Hematopoietic multipotent progenitor cell treated with erythropoietin and hydrocortisone succinate and interleukin-3 and kit ligand, for 15 days (in vitro differentiated cells): ENCODE data around the gene PRDX2.

Source experiments
- DNase-seq: peaks from one replicate; pipeline ENCODE4 v3.0.0-alpha.2; 2015; ENCODE audit warnings: low spot score

The PRDX2 gene

GRCh38 chr19:12792051-12792852 lies 9.3 kb downstream of the PRDX2 start:
- peak; percentile 69 for DNase-seq

DNA sequence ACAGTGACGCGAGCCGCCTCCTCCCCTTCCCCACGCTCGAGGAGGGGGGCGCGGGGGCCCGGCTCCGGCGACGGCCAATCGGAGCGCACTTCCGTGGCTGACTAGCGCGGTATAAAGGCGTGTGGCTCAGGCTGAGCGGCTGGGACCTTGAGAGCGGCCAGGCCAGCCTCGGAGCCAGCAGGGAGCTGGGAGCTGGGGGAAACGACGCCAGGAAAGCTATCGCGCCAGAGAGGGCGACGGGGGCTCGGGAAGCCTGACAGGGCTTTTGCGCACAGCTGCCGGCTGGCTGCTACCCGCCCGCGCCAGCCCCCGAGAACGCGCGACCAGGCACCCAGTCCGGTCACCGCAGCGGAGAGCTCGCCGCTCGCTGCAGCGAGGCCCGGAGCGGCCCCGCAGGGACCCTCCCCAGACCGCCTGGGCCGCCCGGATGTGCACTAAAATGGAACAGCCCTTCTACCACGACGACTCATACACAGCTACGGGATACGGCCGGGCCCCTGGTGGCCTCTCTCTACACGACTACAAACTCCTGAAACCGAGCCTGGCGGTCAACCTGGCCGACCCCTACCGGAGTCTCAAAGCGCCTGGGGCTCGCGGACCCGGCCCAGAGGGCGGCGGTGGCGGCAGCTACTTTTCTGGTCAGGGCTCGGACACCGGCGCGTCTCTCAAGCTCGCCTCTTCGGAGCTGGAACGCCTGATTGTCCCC lies 10.1 kb downstream of the PRDX2 start, which contains the start of gene JUNB:
Gene JUNB (plus strand): TSS at position 142 of the 706 bp plus-strand sequence. CDS start 286 bp downstream, at position 428.
- peak; percentile 95 for DNase-seq

- peak; percentile 37 for DNase-seq
Measured at GRCh38 chr19:12790628-12791344, 10.8 kb downstream of the PRDX2 start.

DNA sequence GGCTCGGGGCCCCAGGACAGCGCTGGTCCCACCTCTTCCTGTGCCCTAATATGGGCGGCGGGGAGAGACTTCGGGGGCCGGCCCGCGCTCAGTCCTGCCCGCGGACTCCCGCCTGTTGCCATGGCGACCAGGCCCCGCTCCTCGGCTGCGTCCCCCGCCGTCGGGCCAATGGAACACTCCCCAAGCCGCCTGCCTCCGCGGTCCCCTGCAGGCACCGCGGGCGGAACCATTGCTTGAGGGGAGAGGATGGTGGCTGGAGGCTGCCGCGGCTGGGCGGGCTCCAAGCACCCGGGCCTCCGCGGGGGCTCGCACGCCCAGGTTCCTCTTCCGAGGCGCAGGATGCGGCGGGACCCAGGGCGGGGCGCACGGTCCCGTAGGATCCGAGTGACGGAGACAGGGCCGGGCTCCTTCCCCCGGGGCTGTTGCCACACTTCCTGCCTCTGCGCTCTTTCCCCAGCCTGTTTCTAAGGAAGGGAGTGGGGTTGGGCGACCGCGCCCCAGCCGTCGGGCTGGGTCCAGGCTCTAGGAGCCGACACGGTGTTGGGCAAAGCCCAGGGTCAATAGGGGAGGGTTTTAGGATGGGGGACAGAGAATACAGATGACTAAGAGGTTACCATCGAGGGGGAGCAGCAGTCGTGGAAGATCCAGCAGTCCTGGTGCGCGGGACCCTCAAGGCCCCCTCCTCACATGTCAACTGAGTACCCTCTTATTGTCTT lies 11.5 kb downstream of the PRDX2 start:
- peak; percentile 96 for DNase-seq

GRCh38 chr19:12789098-12789903 lies 12.3 kb downstream of the PRDX2 start:
- peak; percentile 58 for DNase-seq

DNA sequence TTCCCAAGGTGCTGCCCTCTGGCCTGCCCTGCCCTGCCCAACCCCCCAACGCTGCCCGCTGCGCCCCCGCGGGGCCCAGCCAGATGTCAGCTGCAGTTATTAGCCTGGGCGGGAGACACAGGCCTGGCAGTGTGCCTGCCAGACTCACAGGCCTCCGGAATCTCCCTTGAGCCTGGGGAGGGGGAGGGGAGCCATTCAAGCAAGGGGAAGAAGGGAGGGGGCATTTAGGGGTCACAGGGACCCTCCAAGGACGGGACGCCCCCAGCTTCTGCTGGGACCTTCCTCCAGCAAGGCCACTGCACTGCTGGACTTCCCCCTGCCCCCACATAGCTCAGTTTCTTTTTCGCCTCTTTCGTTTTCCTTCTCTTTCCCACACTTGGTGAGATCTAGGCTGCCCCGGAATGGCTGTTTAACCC lies 12.9 kb downstream of the PRDX2 start:
- DNase-seq = peak; percentile 88

DNA sequence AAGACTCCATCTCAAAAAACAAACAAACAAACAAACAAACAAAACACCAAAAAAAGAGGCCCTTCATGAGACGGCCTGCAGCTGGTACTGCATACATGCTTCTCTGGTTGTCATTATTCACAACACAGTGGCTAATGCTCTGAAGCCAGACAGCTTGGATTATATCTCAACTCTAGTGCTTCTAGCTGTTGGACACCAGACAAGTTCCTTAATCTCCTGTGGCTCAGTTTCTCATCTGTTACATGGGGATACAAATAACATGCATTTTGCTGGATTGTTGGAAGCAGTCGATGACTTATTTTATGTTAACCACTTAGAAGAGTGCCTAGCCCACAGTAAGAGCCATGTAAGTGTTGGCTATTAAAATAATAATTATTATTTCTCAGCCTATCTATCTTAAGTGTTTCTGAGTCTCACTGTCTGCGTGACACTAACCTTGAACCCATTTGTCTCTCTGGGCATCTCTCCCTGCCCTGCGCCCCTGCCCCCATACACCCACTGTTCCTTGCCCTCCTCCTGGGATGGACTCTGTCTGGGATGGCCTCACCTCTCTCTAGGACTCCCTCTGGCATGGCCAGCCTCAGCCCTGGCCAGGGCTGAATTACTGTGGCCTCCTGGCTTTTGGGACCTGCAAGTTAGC lies 13.4 kb downstream of the PRDX2 start:
- DNase-seq = peak; percentile 60

- DNase-seq = no peak
Measured at GRCh38 chr19:12787458-12787857, 14.1 kb downstream of the PRDX2 start.

DNA sequence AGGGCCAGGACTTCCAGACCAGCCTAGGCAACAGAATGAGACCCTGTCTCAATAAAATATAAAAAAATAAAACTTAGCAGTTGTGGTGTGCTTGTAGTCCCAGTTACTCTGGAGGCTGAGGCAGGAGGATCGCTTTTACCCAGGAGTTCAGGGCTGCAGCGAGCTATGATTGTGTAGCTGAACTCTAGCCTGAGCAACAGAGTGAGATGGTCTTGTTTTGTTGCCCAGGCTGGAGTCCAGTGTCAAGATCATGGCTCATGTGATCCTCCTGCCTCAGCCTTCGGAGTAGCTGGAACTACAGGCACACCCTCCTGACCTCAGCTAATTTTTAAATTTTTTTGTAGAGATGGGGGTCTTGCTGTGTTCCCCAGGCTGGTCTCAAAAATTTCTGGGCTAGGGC lies 14.6 kb downstream of the PRDX2 start:
- DNase-seq = no peak

GRCh38 chr19:12786141-12786870 lies 15.3 kb downstream of the PRDX2 start:
- peak; percentile 63 for DNase-seq

DNA sequence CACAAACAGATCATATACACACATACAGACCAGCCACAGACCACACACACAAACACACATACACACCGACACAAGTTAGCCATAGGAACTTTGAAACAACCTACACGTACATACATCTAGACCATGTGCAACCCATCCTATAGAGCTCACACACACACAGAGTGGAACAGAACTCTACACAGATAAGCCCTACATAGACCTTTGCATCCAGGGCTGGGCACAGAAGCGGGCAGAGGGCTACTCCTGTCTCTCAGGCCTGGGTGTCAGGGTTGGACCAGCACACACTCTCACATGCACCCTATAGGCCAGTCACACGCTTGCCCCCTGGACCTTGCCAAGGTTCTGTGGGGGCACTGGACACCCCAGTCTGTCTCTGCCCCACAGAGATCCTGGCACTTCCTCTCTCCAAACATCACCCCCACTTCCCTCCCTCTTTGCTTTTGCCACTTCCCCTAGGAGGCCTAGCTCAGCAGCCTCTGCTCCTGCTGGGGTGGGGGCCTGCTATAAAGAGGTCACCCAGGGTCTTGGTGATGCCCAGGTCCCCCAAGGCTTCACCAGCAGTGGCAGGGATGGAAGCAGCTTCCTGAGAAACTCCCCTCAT lies 16.1 kb downstream of the PRDX2 start:
- peak; percentile 64 for DNase-seq

- no peak for DNase-seq
Measured at GRCh38 chr19:12784871-12785430, 16.6 kb downstream of the PRDX2 start.

- peak; percentile 86 for DNase-seq
Measured at GRCh38 chr19:12784394-12784870, 17.2 kb downstream of the PRDX2 start.

GRCh38 chr19:12783849-12784393 lies 17.7 kb downstream of the PRDX2 start:
- no peak for DNase-seq

DNA sequence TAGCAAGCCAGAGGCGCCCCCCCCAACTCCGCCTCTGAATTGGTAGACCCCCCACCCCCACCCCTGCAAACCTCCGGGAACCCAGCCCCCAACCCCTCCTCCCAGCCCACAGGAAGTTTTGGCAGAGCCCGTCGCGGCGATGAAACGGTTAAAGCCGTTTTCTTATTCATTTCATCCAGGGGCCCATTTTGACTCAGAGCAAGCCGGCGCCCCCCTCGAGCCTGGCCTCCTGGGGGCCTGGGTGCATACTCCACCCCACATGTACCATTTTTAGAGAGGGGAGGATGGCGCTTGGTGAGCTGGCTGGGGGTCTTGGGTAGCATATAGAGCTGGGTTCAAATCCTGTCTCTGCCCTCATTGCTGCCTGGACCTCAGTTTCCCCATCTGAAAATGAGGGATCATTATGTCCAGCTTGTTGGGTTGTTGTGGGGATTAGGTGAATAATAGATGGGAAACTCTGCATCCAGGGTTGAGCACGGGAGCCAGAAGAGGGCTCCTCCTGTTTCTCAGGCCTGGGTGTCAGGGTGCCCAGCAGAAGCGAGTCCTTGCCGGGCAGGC lies 18.2 kb downstream of the PRDX2 start:
- DNase-seq = peak; percentile 34

- DNase-seq = peak; percentile 86
Measured at GRCh38 chr19:12782424-12783290, 18.9 kb downstream of the PRDX2 start.

- no peak for DNase-seq
Measured at GRCh38 chr19:12782174-12782423, 19.5 kb downstream of the PRDX2 start.
